ENCODE data around the gene OSBPL8.

The OSBPL8 gene

DNA sequence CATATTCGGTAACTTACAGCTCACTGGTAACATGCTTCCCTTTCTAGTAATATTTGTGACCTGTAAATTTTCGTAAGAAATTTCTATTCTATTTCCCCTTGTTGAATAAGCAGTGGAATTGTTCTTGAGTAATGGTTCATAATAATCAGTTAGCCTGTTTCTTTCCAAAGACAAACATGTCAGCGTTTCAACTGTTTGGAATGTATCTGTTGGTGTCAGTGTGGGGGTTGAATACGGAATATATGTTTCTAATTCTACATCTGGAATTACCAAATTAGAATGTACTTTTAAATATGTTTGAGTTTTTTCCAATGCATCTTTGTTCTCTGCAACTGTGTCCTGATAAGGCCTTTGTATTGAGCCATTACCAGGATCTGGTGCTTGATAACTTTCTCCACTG is 213.3 kb downstream of the OSBPL8 start:
- TF ChIP-seq CTCF (IDR thresholded peaks at IDR 0.05; ENCODE audit: insufficient read depth, low read depth, low read length, missing control alignments) = no peak
- DNase-seq (ENCODE audit: low read depth) = no peak
- H3K4me3 ChIP-seq (ENCODE audit: low read depth, low read length) = no peak overlapping the region

DNA sequence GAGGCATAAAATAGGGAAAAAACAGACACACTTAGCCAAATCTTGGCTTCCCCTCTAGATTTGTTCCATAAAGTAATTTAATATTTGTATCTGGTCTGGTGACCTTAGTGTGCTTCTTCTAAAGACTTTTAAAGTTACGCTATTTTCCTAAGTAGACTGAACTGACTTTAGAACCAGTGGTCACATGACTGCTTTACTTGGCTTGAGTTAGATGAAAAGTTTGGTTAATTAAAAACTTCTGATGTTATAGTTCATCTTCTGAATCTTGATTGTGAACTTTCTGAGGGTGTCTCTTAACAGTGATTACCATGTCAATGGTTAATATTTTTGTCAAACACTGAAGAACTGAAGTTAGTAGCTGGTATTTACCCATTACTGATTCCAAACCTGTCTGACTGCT is 214.0 kb downstream of the OSBPL8 start:
- no peak for DNase-seq (ENCODE audit: low read depth)
- no peak overlapping the region for H3K4me3 ChIP-seq (ENCODE audit: low read depth, low read length)
- no peak for TF ChIP-seq CTCF (IDR thresholded peaks at IDR 0.05; ENCODE audit: insufficient read depth, low read depth, low read length, missing control alignments)

- no peak for TF ChIP-seq CTCF (IDR thresholded peaks at IDR 0.05; ENCODE audit: insufficient read depth, low read depth, low read length, missing control alignments)
- DNase-seq (ENCODE audit: low read depth) = no peak
- H3K4me3 ChIP-seq (ENCODE audit: low read depth, low read length) = no peak overlapping the region
These were observed 218.0 kb downstream of the OSBPL8 start for GRCh38 chr12:76341436-76342030.

DNA sequence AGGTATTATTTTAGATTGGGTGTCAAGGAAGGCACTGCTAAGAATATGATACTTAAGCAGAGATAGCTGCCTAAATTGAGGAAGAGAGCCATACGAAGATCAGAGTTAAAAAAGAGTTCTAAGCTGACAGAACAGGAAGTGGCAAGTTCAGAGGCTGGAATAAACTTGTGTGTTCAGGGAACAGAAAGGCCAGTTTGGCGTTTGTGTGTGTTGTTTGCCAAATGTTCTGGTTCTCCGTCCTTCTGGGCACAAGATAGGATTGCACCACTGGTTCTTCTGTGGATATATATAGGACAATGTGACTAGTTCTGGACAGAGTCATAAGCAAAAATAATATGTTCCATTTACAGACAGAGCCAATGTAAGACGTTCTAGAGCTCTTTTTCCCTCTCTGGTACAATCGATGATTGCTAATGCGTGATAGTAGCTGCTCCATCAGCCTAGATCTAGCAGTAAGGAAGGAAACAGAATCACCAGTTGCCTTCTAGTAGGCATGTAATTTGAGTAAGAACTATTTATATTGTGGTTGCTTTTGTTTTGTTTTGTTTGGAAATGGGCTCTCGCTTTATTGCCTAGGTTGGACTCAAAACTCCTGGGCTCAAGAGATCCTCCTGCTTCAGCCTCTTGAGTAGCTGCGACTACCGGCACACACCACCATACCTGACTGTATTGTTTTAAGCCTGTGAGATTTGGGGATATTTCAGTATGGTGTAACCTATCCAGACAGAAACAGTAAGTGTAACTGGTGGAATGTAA is 218.7 kb downstream of the OSBPL8 start:
- no peak overlapping the region for H3K4me3 ChIP-seq (ENCODE audit: low read depth, low read length)
- no peak for DNase-seq (ENCODE audit: low read depth)
- no peak for TF ChIP-seq CTCF (IDR thresholded peaks at IDR 0.05; ENCODE audit: insufficient read depth, low read depth, low read length, missing control alignments)

GRCh38 chr12:76337583-76337982 is 222.0 kb downstream of the OSBPL8 start:
- no peak overlapping the region for H3K4me3 ChIP-seq (ENCODE audit: low read depth, low read length)
- DNase-seq (ENCODE audit: low read depth) = no peak
- TF ChIP-seq CTCF (IDR thresholded peaks at IDR 0.05; ENCODE audit: insufficient read depth, low read depth, low read length, missing control alignments) = no peak

DNA sequence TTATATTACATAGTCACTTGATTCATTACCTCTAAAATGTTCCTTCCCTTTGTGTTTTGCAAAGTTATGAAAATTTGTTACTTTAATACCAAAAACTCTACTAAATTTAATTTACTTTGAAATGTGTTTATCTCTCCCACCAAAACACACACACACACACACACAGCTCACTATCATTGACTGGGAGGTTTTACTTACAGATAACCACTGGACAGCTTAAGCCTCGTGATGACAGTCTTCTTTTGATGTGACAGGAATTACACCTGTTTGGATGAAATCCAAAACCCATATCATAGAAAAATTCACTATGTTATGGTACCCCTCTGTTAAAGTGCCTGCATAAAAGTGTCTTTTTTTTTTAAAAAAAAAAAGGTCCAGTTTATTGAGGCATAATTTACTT is 227.0 kb downstream of the OSBPL8 start:
- no peak overlapping the region for H3K4me3 ChIP-seq (ENCODE audit: low read depth, low read length)
- no peak for DNase-seq (ENCODE audit: low read depth)
- TF ChIP-seq CTCF (IDR thresholded peaks at IDR 0.05; ENCODE audit: insufficient read depth, low read depth, low read length, missing control alignments) = no peak

DNA sequence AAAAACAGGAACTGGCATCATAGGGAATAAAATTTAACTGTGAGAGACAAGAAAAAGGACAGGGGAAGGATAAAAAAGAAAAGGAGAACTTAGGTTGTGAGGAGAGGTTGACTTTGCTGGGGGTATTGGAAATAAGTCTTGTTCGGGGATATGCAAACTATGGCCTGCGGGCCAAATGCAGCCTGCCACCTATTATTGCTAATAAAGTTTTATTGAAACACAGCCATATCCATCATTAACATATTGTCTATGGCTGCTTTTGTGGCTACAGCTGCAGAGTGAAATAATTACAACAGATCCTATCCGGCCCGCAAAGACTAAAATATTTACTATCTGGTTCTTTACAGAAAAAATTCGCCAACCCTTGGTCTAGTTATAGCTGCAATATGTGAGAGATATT is 230.0 kb downstream of the OSBPL8 start:
- no peak overlapping the region for H3K4me3 ChIP-seq (ENCODE audit: low read depth, low read length)
- no peak for TF ChIP-seq CTCF (IDR thresholded peaks at IDR 0.05; ENCODE audit: insufficient read depth, low read depth, low read length, missing control alignments)
- DNase-seq (ENCODE audit: low read depth) = no peak

Data from GM12865 (cell line).